CD8-positive, alpha-beta memory T cell (primary cell): ENCODE results near the gene ABCA12. TPM values are rescaled to one million over a fixed set of nuclear protein-coding genes. Genes with fewer than 3 reads are reported as not detected.

Experiments
- CTCF ChIA-PET: fragments of 350-600 bp; sonication (Branson Sonifier 250); formaldehyde crosslinking; loops from one replicate; lab custom pipeline; 2021; ENCODE audit warnings: antibody characterized with exemption; lab: Charles Lee
- POLR2A ChIA-PET: fragments of 350-600 bp; sonication (Branson Sonifier 250); formaldehyde crosslinking; loops from one replicate; lab custom pipeline; 2021; ENCODE audit warnings: antibody characterized with exemption; lab: Charles Lee
- DNase-seq, 5 donors: peaks; one replicate each; pipeline versions ENCODE4 v3.0.0 to v3.0.0-alpha.2; 2020 to 2022; ENCODE audit warnings: mixed read lengths in 1 of 5
- H3K27ac ChIP-seq: one replicate; pipeline ENCODE4 v1.7.0; 2013; ENCODE audit warnings: low read depth, mild to moderate bottlenecking, low read length, moderate library complexity
- H3K27me3 ChIP-seq: 2 replicates; pipeline ENCODE4 v1.7.0; 2013; ENCODE audit warnings: low read length, mild to moderate bottlenecking; ENCODE audit not compliant: insufficient read depth, poor library complexity, severe bottlenecking
- H3K36me3 ChIP-seq: 2 replicates; pipeline ENCODE4 v1.7.0; 2013; ENCODE audit warnings: mild to moderate bottlenecking, low read length, moderate library complexity; ENCODE audit not compliant: insufficient read depth
- H3K4me1 ChIP-seq: 2 replicates; pipeline ENCODE4 v1.7.0; 2013; ENCODE audit warnings: mild to moderate bottlenecking, low read length, moderate library complexity; ENCODE audit not compliant: insufficient read depth
- H3K4me3 ChIP-seq: 2 replicates; pipeline ENCODE4 v1.7.0; 2013; ENCODE audit warnings: mild to moderate bottlenecking, low read length
- H3K9me3 ChIP-seq: 2 replicates; pipeline ENCODE4 v1.7.0; 2013; ENCODE audit warnings: mild to moderate bottlenecking, low read length
- H3K27ac Mint-ChIP-seq, 8 donors: one replicate each; pipeline ENCODE4 v1.8.0; 2020 to 2021; ENCODE audit warnings: mixed read lengths in 8 of 8, mild to moderate bottlenecking in 6 of 8, inconsistent platforms in 3 of 8, moderate library complexity in 3 of 8
- H3K27me3 Mint-ChIP-seq, 2 donors: one replicate each; pipeline ENCODE4 v1.8.0; 2020 to 2021; ENCODE audit warnings: mixed read lengths in 2 of 2, mild to moderate bottlenecking in 1 of 2, moderate library complexity in 1 of 2
- H3K36me3 Mint-ChIP-seq, 3 donors: one replicate each; pipeline ENCODE4 v1.8.0; 2020 to 2021; ENCODE audit warnings: mixed read lengths in 3 of 3, inconsistent platforms in 1 of 3, mild to moderate bottlenecking in 1 of 3
- H3K4me1 Mint-ChIP-seq, 3 donors: one replicate each; pipeline ENCODE4 v1.8.0; 2020 to 2021; ENCODE audit warnings: mixed read lengths in 3 of 3, inconsistent platforms in 1 of 3, mild to moderate bottlenecking in 1 of 3
- H3K4me3 Mint-ChIP-seq, 7 donors: one replicate each; pipeline ENCODE4 v1.8.0; 2020 to 2021; ENCODE audit warnings: mixed read lengths in 7 of 7, mild to moderate bottlenecking in 6 of 7, moderate library complexity in 4 of 7, inconsistent platforms in 2 of 7
- H3K9me3 Mint-ChIP-seq, 5 donors: one replicate each; pipeline ENCODE4 v1.8.0; 2020 to 2022; ENCODE audit warnings: mixed read lengths in 5 of 5, mild to moderate bottlenecking in 3 of 5, moderate library complexity in 2 of 5, inconsistent platforms in 1 of 5
- polyA plus RNA-seq: library from polyadenylated mRNA; unstranded; fragments of 300-500 nt; fragmentation: Illumina TruSeq; gene quantifications from one replicate; pipeline ENCODE4 v1.2.3, GENCODE V29; 2021
- total RNA-seq, 2 experiments: library from RNA; stranded (reverse); gene quantifications; one replicate each; pipeline ENCODE4 v1.2.3, GENCODE V29; 2021

Gene ABCA12
- total and polyA plus RNA-seq, 3 experiments from 2014 or later = not detected

DNA sequence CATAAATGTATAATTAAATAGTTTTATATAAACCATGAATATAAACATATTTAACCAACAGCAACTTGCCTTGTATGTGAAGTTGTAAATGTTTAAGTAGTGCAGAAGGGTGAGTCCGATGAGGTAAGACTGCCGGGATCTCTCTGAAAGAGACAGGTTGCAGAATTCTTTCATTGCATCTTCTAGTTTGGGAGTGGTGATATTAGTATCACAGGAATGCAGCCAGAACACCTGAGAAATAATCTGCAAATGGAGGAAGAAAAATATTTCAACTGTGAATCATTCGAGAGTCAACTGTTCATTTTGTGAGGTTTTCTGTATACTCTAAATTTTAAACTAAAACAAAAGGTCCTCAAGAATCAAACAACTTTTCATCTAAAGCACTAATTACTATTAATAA, 123.0 kb downstream of the ABCA12 start:
- Histone ChIP-seq H3K4me3 (no peak overlapping the region), H3K9me3 (no peaks in the 10 kb centered on the region), H3K4me1 (no peaks in the 10 kb centered on the region), H3K36me3 (no peaks in the 10 kb centered on the region), H3K27ac (no peak overlapping the region), H3K27me3 (no peaks in the 10 kb centered on the region)
- DNase-seq = no peak
- Mint-ChIP-seq H3K4me3 (no peak overlapping the region), H3K9me3 (peaks cover 0 to 3% (median 0%) of the 10 kb centered on the region in 5 donors), H3K4me1 (peaks cover 0 to 7% (median 5%) of the 10 kb centered on the region in 3 donors), H3K27ac (no peak overlapping the region), H3K27me3 (peaks cover 0 to 4% of the 10 kb centered on the region in 2 donors), H3K36me3 (no peaks in the 10 kb centered on the region)
- CTCF ChIA-PET = no interaction called here
- POLR2A ChIA-PET = no interaction called here

DNA sequence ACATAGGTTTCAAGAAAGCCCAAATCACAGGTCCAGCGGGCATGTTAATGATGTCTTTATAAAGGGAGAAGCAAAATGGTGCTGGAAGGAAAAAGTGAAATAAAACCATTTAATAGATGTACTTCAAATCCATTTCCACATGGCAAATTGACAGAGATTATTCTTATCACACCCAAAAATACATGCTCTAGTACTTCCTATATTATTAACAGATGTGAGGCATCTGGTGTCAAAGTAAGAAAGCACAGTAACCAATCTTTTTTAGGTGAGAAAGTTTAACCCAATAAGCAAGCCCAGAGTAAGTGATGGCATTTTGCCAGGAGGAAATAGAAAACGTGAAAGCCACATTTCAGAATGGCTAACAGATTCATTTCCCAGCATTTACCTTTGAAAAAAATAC, 128.0 kb downstream of the ABCA12 start:
- ChIA-PET CTCF (no interaction called here), POLR2A (no interaction called here)
- H3K36me3 ChIP-seq = no peaks in the 10 kb centered on the region
- Mint-ChIP-seq H3K9me3 (peaks cover 0 to 2% (median 0%) of the 10 kb centered on the region in 5 donors), H3K36me3 (no peaks in the 10 kb centered on the region), H3K27me3 (peaks cover 0 to 6% of the 10 kb centered on the region in 2 donors), H3K4me1 (no peaks in the 10 kb centered on the region), H3K27ac (no peak overlapping the region), H3K4me3 (no peak overlapping the region)
- H3K4me1 ChIP-seq = no peaks in the 10 kb centered on the region
- H3K27ac ChIP-seq = no peak overlapping the region
- no peak overlapping the region for H3K4me3 ChIP-seq
- no peaks in the 10 kb centered on the region for H3K27me3 ChIP-seq
- DNase-seq = no peak
- no peaks in the 10 kb centered on the region for H3K9me3 ChIP-seq

DNA sequence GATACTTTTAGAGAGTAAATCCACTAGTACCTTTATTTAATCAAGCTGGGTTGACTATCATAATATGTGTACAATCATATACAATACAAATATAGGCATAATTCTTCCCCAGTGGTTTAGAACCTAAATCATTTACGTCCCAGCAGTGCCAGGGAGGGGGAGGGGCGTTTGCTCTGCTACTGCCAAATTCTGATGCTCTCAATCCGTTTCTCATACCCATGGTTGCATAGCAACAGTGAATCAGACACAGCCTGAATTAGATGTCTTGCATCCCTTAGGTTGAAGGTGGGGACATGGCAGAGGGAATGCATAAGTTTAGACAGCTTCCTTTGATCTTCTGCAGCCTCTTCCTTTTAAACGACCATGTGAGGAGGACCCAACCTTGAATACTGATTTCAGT, 135.4 kb downstream of the ABCA12 start:
- Histone ChIP-seq H3K36me3 (no peaks in the 10 kb centered on the region), H3K9me3 (no peaks in the 10 kb centered on the region), H3K27ac (no peak overlapping the region), H3K27me3 (no peaks in the 10 kb centered on the region), H3K4me3 (no peak overlapping the region), H3K4me1 (no peaks in the 10 kb centered on the region)
- Mint-ChIP-seq H3K27me3 (peaks cover 0 to 2% of the 10 kb centered on the region in 2 donors), H3K4me1 (no peaks in the 10 kb centered on the region), H3K9me3 (no peaks in the 10 kb centered on the region), H3K36me3 (no peaks in the 10 kb centered on the region), H3K4me3 (no peak overlapping the region), H3K27ac (no peak overlapping the region)
- POLR2A ChIA-PET = no interaction called here
- CTCF ChIA-PET = no interaction called here
- DNase-seq = no peak

DNA sequence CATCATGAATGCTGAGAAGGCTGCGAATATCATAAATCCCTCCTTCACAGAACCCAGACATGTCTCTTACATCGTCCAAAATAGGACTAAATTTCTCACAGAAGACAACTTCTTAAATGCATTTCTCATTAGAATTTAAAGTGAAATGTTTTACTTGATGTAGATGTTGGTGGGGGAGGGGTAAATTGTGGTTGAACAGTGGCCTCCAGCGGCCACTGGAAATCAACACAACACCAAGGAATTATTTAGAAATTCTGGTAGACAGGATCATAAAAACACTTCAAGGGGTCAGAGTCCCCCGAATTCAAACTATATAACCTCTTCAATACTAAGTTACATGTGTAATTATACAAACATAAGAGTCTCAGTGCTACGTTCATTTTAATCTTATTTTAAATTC, 135.9 kb downstream of the ABCA12 start:
- H3K4me3 Mint-ChIP-seq = no peak overlapping the region
- H3K36me3 ChIP-seq = no peaks in the 10 kb centered on the region
- no peaks in the 10 kb centered on the region for H3K4me1 Mint-ChIP-seq
- no peak overlapping the region for H3K27ac Mint-ChIP-seq
- no peaks in the 10 kb centered on the region for H3K27me3 ChIP-seq
- H3K27ac ChIP-seq = no peak overlapping the region
- no peak overlapping the region for H3K4me3 ChIP-seq
- H3K9me3 ChIP-seq = no peaks in the 10 kb centered on the region
- CTCF ChIA-PET = no interaction called here
- no peaks in the 10 kb centered on the region for H3K36me3 Mint-ChIP-seq
- H3K9me3 Mint-ChIP-seq = no peaks in the 10 kb centered on the region
- H3K4me1 ChIP-seq = no peaks in the 10 kb centered on the region
- no peak for DNase-seq
- peaks cover 0 to 2% of the 10 kb centered on the region in 2 donors for H3K27me3 Mint-ChIP-seq
- POLR2A ChIA-PET = no interaction called here

DNA sequence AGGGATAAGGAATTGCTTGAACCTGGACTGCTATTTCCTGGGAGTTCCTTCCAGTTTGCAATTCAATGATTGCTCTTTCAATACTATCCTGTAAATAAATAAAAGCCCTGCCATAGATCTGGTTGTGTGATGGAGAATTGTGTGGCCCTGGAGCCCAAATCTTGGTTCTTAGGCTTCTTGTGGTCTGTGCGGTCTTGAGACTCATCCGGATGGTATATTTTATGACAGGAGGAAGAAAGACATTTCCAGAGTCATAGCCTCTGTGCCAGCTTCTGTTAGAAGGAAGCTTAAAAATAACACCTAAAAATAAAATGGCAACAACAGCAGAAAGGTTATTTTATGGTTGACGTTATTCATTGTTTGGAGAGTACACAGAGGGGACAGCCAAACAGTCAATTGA, 137.7 kb downstream of the ABCA12 start:
- Mint-ChIP-seq H3K36me3 (no peaks in the 10 kb centered on the region), H3K27me3 (peaks cover 0 to 2% of the 10 kb centered on the region in 2 donors), H3K4me1 (no peaks in the 10 kb centered on the region), H3K9me3 (no peaks in the 10 kb centered on the region), H3K4me3 (no peak overlapping the region), H3K27ac (no peak overlapping the region)
- ChIA-PET POLR2A (no interaction called here), CTCF (no interaction called here)
- Histone ChIP-seq H3K9me3 (no peaks in the 10 kb centered on the region), H3K36me3 (no peaks in the 10 kb centered on the region), H3K4me3 (no peak overlapping the region), H3K27ac (no peak overlapping the region), H3K4me1 (no peaks in the 10 kb centered on the region), H3K27me3 (no peaks in the 10 kb centered on the region)
- DNase-seq = no peak

DNA sequence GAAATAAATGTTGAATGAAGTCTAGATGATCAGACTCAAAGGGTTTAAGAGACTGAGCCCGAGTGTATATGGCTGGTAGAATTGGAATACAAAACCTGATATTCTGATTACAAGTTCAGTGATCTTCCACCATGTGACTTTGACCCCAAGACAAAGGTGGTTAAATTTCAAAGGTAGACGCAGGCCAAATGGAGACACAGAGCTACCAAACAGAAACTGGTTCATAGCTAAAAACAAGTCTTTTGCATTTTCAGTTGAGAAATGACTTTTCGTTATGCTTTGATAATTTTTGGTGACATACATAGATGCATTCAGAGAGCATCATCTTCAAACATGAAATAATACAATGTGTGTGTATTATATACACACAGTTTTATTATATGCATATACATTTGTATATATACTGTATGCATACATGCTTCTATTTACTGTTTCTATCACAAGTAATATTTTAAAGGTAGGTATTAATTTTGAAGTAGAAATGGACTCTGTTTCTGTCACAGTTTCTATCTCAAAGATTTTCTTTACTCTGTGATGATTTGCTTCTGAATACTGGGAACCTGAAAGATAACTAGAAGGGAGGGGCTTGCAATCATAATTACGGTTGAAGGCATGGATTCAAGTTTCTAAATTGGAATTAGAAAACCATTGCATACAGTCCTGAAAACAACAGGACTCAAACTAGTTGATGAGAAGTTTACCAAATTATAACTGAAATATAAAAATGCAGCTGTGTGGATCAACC, 142.3 kb downstream of the ABCA12 start:
- Mint-ChIP-seq H3K27me3 (peaks cover 0 to 2% of the 10 kb centered on the region in 2 donors), H3K4me1 (no peaks in the 10 kb centered on the region), H3K36me3 (no peaks in the 10 kb centered on the region), H3K27ac (no peak overlapping the region), H3K9me3 (no peaks in the 10 kb centered on the region), H3K4me3 (no peak overlapping the region)
- H3K27me3 ChIP-seq = no peaks in the 10 kb centered on the region
- ChIA-PET POLR2A (no interaction called here), CTCF (no interaction called here)
- no peaks in the 10 kb centered on the region for H3K4me1 ChIP-seq
- no peak overlapping the region for H3K27ac ChIP-seq
- H3K36me3 ChIP-seq = no peaks in the 10 kb centered on the region
- no peak overlapping the region for H3K4me3 ChIP-seq
- no peak for DNase-seq
- H3K9me3 ChIP-seq = no peaks in the 10 kb centered on the region

DNA sequence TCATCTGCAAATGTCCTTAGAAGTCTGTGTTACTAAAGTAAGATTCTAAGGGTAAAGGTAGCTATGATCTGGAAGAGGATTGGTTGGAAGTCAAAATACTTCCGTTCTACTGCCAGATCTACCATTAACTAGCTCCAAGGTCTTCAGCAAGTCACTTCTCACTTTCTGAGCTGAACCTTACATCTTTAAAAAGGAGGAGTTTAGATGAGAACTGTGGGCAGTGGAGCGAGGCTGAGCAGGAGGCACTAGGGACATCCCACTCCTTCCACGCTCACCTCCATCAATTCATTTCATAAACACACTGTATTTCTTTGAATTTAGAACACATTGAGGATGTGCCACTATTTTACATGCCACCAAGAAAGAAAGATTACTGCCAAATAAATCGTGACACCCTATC, 143.0 kb downstream of the ABCA12 start:
- Mint-ChIP-seq H3K9me3 (no peaks in the 10 kb centered on the region), H3K27ac (no peak overlapping the region), H3K36me3 (no peaks in the 10 kb centered on the region), H3K27me3 (peaks cover 0 to 2% of the 10 kb centered on the region in 2 donors), H3K4me1 (no peaks in the 10 kb centered on the region), H3K4me3 (no peak overlapping the region)
- H3K27me3 ChIP-seq = no peaks in the 10 kb centered on the region
- H3K27ac ChIP-seq = no peak overlapping the region
- no peaks in the 10 kb centered on the region for H3K9me3 ChIP-seq
- POLR2A ChIA-PET = no interaction called here
- DNase-seq = no peak
- H3K36me3 ChIP-seq = no peaks in the 10 kb centered on the region
- no peaks in the 10 kb centered on the region for H3K4me1 ChIP-seq
- no peak overlapping the region for H3K4me3 ChIP-seq
- CTCF ChIA-PET = no interaction called here

DNA sequence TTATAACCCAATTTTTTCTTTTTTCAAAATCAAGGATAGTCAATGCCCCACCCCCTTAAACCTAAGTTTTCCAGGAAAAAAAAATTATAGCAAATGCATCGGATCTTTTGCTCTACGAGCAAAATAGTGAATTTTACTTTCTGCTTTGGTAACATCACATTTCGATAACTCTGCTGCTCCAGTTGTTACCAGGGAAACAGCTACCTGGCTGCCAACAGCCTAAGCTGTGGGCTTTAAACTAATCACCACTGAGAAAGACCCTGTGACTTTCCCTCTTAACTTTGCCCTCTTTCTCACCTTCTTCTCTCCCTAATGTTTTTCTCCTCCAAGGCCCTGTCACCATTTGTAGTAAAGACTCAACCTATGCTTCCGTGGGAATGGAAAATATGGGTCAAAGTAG, 145.5 kb downstream of the ABCA12 start:
- Histone ChIP-seq H3K4me1 (no peaks in the 10 kb centered on the region), H3K9me3 (no peaks in the 10 kb centered on the region), H3K36me3 (no peaks in the 10 kb centered on the region), H3K27me3 (no peaks in the 10 kb centered on the region), H3K27ac (no peak overlapping the region), H3K4me3 (no peak overlapping the region)
- CTCF ChIA-PET = no interaction called here
- H3K4me3 Mint-ChIP-seq = no peak overlapping the region
- peaks cover 2 to 3% of the 10 kb centered on the region in 2 donors for H3K27me3 Mint-ChIP-seq
- POLR2A ChIA-PET = no interaction called here
- H3K4me1 Mint-ChIP-seq = no peaks in the 10 kb centered on the region
- no peaks in the 10 kb centered on the region for H3K9me3 Mint-ChIP-seq
- H3K36me3 Mint-ChIP-seq = no peaks in the 10 kb centered on the region
- no peak overlapping the region for H3K27ac Mint-ChIP-seq
- DNase-seq = no peak
